Dendritic cell treated with granulocyte-macrophage colony-stimulating factor and Interleukin-4, amounts not matched to agents 40 ng/mL and 50 ng/mL, for 4 days (primary cell): ENCODE results near the gene LYPD1.
"Not testable (repeated sequence)": the region's sequence is repeated elsewhere in the genome, so short reads cannot be mapped to it uniquely, and the experiment has no call there.

ENCODE experiments used
- H3K27ac Mint-ChIP-seq: one replicate; pipeline ENCODE4 v1.8.0; 2022; ENCODE audit warnings: mild to moderate bottlenecking, mixed read lengths
- H3K27me3 Mint-ChIP-seq: one replicate; pipeline ENCODE4 v1.8.0; 2022; ENCODE audit warnings: mild to moderate bottlenecking, mixed read lengths
- H3K36me3 Mint-ChIP-seq: one replicate; pipeline ENCODE4 v1.8.0; 2022; ENCODE audit warnings: low read depth, mixed read lengths
- H3K4me1 Mint-ChIP-seq: one replicate; pipeline ENCODE4 v1.8.0; 2022; ENCODE audit warnings: low read depth, mixed read lengths
- H3K4me3 Mint-ChIP-seq: one replicate; pipeline ENCODE4 v1.8.0; 2022; ENCODE audit warnings: mild to moderate bottlenecking, moderate library complexity, mixed read lengths
- H3K9me3 Mint-ChIP-seq: one replicate; pipeline ENCODE4 v1.8.0; 2022; ENCODE audit warnings: mixed read lengths
- intact Hi-C: fragments of 100-400 bp; cut with micrococcal nuclease; formaldehyde crosslinking; loops from one replicate; pipeline ENCODE4 v1.15.0; 2022

LYPD1 gene, protein sequence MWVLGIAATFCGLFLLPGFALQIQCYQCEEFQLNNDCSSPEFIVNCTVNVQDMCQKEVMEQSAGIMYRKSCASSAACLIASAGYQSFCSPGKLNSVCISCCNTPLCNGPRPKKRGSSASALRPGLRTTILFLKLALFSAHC

GRCh38 chr2:132669908-132670495 lies at the start of gene LYPD1:
LYPD1 (minus strand) TSS chr2:132670205; CDS start chr2:132669932, 273 bp downstream.
- Mint-ChIP-seq H3K27me3 (peaks cover 71% of the 10 kb centered on the region), H3K4me1 (no peaks in the 10 kb centered on the region), H3K9me3 (no peaks in the 10 kb centered on the region), H3K36me3 (no peaks in the 10 kb centered on the region), H3K27ac (no peak within 1 kb of the TSS), H3K4me3 (peak within 1 kb of the TSS; percentile 52)
- intact Hi-C loops, result loop anchor here (10.0 kb wide), 1 partner anchor 125 kb away; no protein-coding TSS in a partner anchor

DNA sequence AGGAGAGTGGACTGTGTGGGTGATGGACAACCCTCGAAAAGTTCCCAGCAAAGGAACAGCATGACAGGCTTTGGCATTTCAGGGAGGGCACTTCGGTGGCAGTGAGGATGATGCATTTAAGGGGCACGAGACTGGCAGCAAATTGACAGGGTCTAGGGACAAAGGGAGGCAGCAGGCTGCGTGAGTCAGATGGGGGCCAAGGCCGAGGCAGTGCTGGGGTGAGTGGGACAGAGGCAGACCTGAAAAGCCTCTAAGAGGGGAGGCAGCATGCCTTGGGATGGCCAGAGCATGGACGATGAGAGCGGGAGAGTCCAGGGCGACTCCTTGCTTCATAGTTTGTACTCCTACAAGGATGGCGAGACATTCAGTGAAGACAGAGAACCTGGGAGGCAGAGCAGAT lies 49.5 kb upstream of the LYPD1 start:
- Mint-ChIP-seq H3K36me3 (no peaks in the 10 kb centered on the region), H3K4me1 (no peaks in the 10 kb centered on the region), H3K4me3 (no peak overlapping the region), H3K27me3 (no peaks in the 10 kb centered on the region), H3K9me3 (no peaks in the 10 kb centered on the region), H3K27ac (no peak overlapping the region)
- intact Hi-C loops, result no loop called here

DNA sequence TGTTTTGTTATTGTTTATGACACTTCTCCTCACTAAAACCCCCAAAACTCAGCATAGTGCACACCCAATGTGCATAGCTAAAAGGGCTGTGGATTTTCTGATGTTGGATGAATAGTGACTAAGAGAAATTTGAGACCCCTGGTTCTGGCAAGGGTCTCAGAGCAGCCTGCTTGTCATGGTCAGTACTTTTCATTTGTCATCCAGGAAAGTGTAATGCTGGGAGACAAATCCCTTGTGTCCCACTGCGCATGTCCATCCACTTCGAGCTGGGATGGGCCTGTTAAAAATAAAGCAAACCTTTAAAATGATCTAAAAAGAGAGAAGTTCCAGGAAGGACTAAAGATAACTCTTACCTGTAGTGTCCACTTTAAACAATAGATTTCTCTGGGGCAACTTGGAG lies 46.9 kb upstream of the LYPD1 start:
- intact Hi-C loops, result no loop called here
- Mint-ChIP-seq H3K27ac (no peak overlapping the region), H3K36me3 (no peaks in the 10 kb centered on the region), H3K27me3 (no peaks in the 10 kb centered on the region), H3K9me3 (no peaks in the 10 kb centered on the region), H3K4me1 (no peaks in the 10 kb centered on the region), H3K4me3 (no peak overlapping the region)

- Mint-ChIP-seq H3K4me3 (no peak overlapping the region), H3K27me3 (no peaks in the 10 kb centered on the region), H3K4me1 (no peaks in the 10 kb centered on the region), H3K27ac (no peak overlapping the region), H3K9me3 (no peaks in the 10 kb centered on the region), H3K36me3 (no peaks in the 10 kb centered on the region)
- intact Hi-C loops, result no loop called here
Measured at GRCh38 chr2:132715386-132716351, 45.7 kb upstream of the LYPD1 start.

DNA sequence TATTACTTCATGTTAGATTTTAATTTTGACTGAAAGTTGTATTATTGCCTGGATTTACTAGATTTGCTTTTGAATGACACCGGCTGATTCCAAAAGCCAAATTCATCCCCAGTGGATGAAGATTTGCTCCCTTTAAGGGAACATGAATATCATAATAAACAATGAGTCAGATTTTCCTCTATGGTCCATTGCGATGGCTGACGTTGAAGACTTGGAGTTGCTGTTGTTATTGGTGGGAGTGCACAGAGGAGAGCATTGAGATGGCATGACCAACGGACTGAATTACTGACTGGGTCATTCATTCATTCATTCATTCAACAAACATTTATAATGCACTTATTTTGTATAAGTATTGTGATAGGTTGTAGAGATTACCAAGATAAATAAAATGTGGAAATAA lies 33.4 kb upstream of the LYPD1 start:
- H3K36me3 Mint-ChIP-seq, result no peaks in the 10 kb centered on the region
- no peak overlapping the region for H3K27ac Mint-ChIP-seq
- no peaks in the 10 kb centered on the region for H3K4me1 Mint-ChIP-seq
- intact Hi-C loops, result no loop called here
- no peaks in the 10 kb centered on the region for H3K27me3 Mint-ChIP-seq
- H3K4me3 Mint-ChIP-seq, result no peak overlapping the region
- H3K9me3 Mint-ChIP-seq, result no peaks in the 10 kb centered on the region

- H3K36me3 Mint-ChIP-seq, result no peaks in the 10 kb centered on the region
- H3K4me1 Mint-ChIP-seq, result no peaks in the 10 kb centered on the region
- intact Hi-C loops, result no loop called here
- H3K4me3 Mint-ChIP-seq, result no peak overlapping the region
- H3K27me3 Mint-ChIP-seq, result no peaks in the 10 kb centered on the region
- H3K27ac Mint-ChIP-seq, result no peak overlapping the region
- no peaks in the 10 kb centered on the region for H3K9me3 Mint-ChIP-seq
Measured at GRCh38 chr2:132701810-132702209, 31.8 kb upstream of the LYPD1 start.

DNA sequence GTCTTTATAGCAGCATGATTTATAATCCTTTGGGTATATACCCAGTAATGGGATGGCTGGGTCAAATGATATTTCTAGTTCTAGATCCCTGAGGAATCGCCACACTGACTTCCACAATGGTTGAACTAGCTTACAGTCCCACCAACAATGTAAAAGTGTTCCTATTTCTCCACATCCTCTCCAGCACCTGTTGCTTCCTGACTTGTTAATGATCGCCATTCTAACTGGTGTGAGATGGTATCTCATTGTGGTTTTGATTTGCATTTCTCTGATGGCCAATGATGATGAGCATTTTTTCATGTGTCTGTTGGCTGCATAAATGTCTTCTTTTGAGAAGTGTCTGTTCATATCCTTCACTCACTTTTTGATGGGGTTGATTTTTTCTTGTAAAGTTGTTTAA lies 29.8 kb upstream of the LYPD1 start:
- H3K36me3 Mint-ChIP-seq, H3K9me3 Mint-ChIP-seq, intact Hi-C loops, H3K4me1 Mint-ChIP-seq, H3K4me3 Mint-ChIP-seq, H3K27ac Mint-ChIP-seq, H3K27me3 Mint-ChIP-seq: not testable (repeated sequence)

DNA sequence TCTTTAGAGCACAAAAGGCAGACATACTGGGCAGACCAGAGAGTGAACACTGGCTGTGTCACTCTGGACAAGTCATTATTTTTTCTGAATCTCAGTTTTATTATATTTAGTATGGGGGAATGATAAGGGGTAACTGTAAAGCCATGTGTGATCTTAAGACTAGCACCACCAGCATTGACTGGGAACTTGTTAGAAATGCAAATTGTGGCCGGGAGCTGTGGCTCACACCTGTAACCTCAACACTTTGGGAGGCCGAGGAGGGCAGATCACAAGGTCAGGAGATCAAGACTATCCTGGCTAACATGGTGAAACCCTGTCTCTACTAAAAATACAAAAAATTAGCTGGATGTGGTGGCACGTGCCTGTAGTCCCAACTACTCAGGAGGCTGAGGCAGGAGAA lies 28.3 kb upstream of the LYPD1 start:
- H3K27me3 Mint-ChIP-seq, intact Hi-C loops, H3K4me1 Mint-ChIP-seq, H3K27ac Mint-ChIP-seq, H3K9me3 Mint-ChIP-seq, H3K36me3 Mint-ChIP-seq, H3K4me3 Mint-ChIP-seq: not testable (repeated sequence)

DNA sequence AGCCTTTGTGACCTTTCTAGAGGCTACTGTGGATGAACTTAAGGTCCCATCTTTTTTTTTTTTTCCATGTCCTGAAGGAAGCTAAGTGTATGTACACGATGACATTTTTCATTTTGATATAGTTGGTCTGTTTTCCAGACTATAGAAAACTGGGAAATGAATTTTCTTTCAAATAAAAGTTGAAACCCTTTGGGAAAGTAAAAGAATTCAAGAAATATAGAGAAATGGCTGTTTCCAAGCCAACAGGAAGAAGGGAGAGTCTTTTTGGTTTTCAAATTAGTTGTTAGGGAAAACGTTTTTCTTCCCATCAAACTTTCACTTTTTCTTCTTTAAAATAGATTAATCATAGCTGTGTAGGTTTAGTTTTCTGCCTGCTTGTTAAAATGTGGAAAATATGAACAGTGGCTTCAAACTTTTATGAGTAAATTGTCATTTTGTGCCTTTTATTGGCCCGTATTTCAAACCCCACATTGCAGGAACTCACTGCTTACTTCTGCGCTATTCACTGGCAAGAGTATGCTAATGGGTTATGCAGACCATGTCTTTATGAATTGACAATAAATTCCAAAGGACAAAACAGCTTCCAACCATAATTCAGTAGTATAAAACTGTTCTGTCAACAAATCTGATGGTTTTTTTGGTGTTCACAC lies 27.7 kb upstream of the LYPD1 start:
- H3K27ac Mint-ChIP-seq, result no peak overlapping the region
- H3K27me3 Mint-ChIP-seq, result no peaks in the 10 kb centered on the region
- no peaks in the 10 kb centered on the region for H3K36me3 Mint-ChIP-seq
- H3K4me1 Mint-ChIP-seq, result no peaks in the 10 kb centered on the region
- intact Hi-C loops, result no loop called here
- H3K9me3 Mint-ChIP-seq, result no peaks in the 10 kb centered on the region
- H3K4me3 Mint-ChIP-seq, result no peak overlapping the region

DNA sequence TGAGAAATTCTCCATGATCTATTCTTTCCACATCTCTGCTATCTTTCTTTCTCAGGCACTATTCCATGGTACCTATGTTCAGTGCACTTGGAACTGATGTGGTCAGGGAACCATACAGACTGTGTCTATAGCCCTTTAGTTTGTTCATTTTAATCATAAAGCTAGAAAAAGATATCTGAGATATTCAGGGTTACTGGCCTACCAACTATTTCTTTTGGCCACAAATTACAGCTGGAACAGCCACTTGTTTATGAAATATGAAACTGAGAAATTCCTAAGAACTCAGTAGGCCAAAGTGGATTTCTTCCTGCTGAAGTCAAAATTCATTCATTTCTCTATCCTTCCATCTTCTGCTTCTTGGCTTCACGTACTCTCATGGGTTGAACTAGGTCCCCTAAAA lies 22.8 kb upstream of the LYPD1 start:
- Mint-ChIP-seq H3K36me3 (no peaks in the 10 kb centered on the region), H3K4me1 (no peaks in the 10 kb centered on the region), H3K4me3 (no peak overlapping the region), H3K27me3 (peaks cover 3% of the 10 kb centered on the region), H3K27ac (no peak overlapping the region), H3K9me3 (no peaks in the 10 kb centered on the region)
- intact Hi-C loops, result no loop called here

DNA sequence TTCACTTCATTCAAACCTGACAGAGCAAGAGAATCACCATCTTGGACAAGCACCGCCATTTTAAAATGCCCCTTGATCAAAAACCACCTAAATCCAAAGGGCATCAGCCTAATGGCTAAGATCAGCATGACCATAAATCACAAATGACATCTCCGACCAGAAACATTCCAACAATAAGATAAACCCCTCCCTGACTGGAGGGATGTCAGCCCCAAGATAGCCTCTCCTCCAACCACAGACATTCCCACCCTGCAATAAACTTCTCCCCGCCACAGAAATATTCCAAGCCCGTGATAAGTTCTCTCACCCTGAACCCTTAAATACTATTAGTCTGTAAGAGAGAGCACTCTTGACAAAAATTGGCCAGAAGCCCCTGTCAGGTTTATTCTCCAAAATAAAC lies 21.6 kb upstream of the LYPD1 start:
- no peaks in the 10 kb centered on the region for H3K36me3 Mint-ChIP-seq
- H3K4me3 Mint-ChIP-seq, result no peak overlapping the region
- no peaks in the 10 kb centered on the region for H3K9me3 Mint-ChIP-seq
- H3K4me1 Mint-ChIP-seq, result no peaks in the 10 kb centered on the region
- intact Hi-C loops, result no loop called here
- H3K27ac Mint-ChIP-seq, result no peak overlapping the region
- H3K27me3 Mint-ChIP-seq, result peaks cover 3% of the 10 kb centered on the region

- Mint-ChIP-seq H3K27ac (no peak overlapping the region), H3K9me3 (no peaks in the 10 kb centered on the region), H3K4me1 (no peaks in the 10 kb centered on the region), H3K27me3 (peaks cover 3% of the 10 kb centered on the region), H3K36me3 (no peaks in the 10 kb centered on the region), H3K4me3 (no peak overlapping the region)
- intact Hi-C loops, result no loop called here
Measured at GRCh38 chr2:132690664-132691303, 20.8 kb upstream of the LYPD1 start.

GRCh38 chr2:132681766-132682165 lies 11.8 kb upstream of the LYPD1 start:
- Mint-ChIP-seq H3K36me3 (no peaks in the 10 kb centered on the region), H3K27ac (no peak overlapping the region), H3K4me1 (no peaks in the 10 kb centered on the region), H3K27me3 (peaks cover 12% of the 10 kb centered on the region), H3K9me3 (no peaks in the 10 kb centered on the region), H3K4me3 (no peak overlapping the region)
- intact Hi-C loops, result no loop called here

GRCh38 chr2:132680544-132680943 lies 10.5 kb upstream of the LYPD1 start:
- H3K27me3 Mint-ChIP-seq, result peaks cover 17% of the 10 kb centered on the region
- H3K4me1 Mint-ChIP-seq, result no peaks in the 10 kb centered on the region
- intact Hi-C loops, result no loop called here
- no peaks in the 10 kb centered on the region for H3K36me3 Mint-ChIP-seq
- H3K4me3 Mint-ChIP-seq, result no peak overlapping the region
- no peaks in the 10 kb centered on the region for H3K9me3 Mint-ChIP-seq
- H3K27ac Mint-ChIP-seq, result no peak overlapping the region
